Activated naive CD8-positive, alpha-beta T cell (primary cell): ENCODE results near the gene CACNB3.

ENCODE experiments used
- H3K27ac Mint-ChIP-seq: one replicate; pipeline ENCODE4 v1.8.0; 2021; ENCODE audit warnings: mixed read lengths
- H3K27me3 Mint-ChIP-seq: one replicate; pipeline ENCODE4 v1.8.0; 2021; ENCODE audit warnings: mixed read lengths
- H3K36me3 Mint-ChIP-seq: one replicate; pipeline ENCODE4 v1.8.0; 2021; ENCODE audit warnings: mixed read lengths
- H3K4me1 Mint-ChIP-seq: one replicate; pipeline ENCODE4 v1.8.0; 2021; ENCODE audit warnings: low read depth, mixed read lengths
- H3K4me3 Mint-ChIP-seq: one replicate; pipeline ENCODE4 v1.8.0; 2021; ENCODE audit warnings: mild to moderate bottlenecking, mixed read lengths
- H3K9me3 Mint-ChIP-seq: one replicate; pipeline ENCODE4 v1.8.0; 2021; ENCODE audit warnings: low read depth, mixed read lengths

Gene CACNB3

DNA sequence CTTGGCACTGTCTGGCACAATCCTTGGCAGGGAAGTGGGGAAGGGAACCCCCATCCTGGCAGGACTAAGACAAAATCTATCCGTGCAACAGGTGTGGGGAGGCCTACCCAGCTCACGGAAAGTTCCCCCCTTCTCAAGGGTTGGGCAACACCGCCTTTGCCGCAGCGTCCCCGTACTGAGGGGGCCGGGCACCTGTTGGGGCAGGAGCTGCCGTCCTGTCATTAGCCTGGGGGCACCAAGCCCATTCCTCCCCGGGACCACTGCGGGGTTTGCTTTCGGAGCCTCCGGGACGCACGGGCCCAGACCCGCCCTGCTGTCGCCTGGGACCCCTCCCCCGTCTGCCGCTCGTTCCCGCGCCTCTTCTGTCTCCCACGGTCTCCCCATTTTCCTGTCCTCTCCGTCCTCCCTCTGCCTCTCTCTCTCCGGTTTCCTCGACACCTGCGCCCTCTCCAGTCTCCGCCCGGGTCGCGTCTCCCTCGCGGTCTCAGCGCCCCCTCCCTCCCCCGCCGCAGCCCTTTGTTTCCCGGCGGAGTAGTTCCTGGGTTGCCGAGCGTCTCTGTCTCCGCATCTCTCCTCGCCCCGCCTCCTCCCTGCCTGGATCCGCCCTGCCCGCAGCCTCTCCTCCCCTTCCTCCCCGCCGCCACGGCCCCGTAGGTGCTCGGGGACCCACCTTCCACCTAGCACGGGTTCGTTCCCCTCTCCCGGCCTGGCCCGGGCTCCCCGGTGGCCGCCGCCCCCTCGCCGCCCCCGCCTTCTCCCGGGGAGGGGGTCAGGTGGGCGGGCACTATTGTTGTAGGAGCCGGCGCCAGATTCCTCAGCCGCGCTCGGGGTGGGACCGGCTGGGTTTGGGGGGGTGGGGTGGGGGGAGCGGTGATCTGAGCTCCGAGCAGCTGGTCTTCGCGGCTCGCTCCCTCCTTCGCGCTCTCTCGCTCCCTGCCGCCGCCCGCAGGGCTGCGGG is at the start of gene CACNB3:
Gene CACNB3 (plus strand): TSS at position 624 of the 958 bp plus-strand sequence. CDS start 434 bp downstream, outside the sequence.
- no peaks in the 10 kb centered on the region for H3K36me3 Mint-ChIP-seq

DNA sequence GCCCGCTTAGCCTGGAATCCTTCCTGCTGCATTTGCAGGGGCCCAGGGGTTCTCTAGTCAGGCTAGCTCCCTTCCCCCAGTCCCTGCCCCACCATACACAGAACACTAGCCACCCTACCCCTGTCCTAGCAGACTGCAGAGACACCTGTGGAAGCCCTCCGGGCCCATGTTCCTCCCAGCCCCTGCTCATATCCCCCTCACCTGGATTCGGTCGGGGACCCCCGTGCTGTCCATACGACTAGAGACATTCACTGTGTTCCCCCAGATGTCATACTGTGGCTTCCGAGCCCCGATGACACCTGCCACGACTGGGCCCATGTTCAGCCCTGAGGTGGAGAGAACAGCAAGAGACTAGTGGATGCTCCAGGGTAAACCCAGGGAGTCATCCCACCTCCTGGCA is 49.6 kb upstream of the CACNB3 start:
- no peaks in the 10 kb centered on the region for H3K36me3 Mint-ChIP-seq
- no peak overlapping the region for H3K27ac Mint-ChIP-seq
- no peaks in the 10 kb centered on the region for H3K9me3 Mint-ChIP-seq
- H3K4me1 Mint-ChIP-seq: peaks cover 6% of the 10 kb centered on the region
- H3K4me3 Mint-ChIP-seq: no peak overlapping the region
- peaks cover 5% of the 10 kb centered on the region for H3K27me3 Mint-ChIP-seq

More for the DNA sequence above, at the start of gene CACNB3:
- Mint-ChIP-seq H3K27me3 (peaks cover 8% of the 10 kb centered on the region), H3K4me1 (peaks cover 28% of the 10 kb centered on the region), H3K9me3 (no peaks in the 10 kb centered on the region), H3K27ac (no peak within 1 kb of the TSS), H3K4me3 (peak within 1 kb of the TSS; percentile 90)

DNA sequence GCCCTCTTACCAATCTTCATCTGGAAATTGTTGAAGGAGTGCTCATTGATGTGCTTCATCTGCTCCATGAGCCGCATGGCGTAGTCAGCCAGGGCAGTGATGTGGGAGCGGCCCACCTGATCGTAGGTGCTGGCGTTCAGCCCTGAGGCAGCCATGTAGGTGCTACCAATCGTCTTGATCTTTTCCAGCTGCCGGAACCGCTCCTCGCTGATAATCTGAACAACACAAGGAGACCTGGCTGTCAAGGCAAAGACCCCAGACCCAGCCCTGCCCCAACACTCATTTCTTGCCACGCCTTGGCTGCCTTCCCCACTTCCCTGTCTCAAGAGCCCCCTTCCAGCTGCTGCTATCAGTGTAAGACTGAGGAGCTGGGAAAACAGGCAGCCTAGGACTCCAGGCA is 47.5 kb upstream of the CACNB3 start:
- H3K36me3 Mint-ChIP-seq: no peaks in the 10 kb centered on the region
- no peak overlapping the region for H3K27ac Mint-ChIP-seq
- H3K27me3 Mint-ChIP-seq: peaks cover 2% of the 10 kb centered on the region
- no peaks in the 10 kb centered on the region for H3K9me3 Mint-ChIP-seq
- H3K4me3 Mint-ChIP-seq: no peak overlapping the region
- peaks cover 2% of the 10 kb centered on the region for H3K4me1 Mint-ChIP-seq

DNA sequence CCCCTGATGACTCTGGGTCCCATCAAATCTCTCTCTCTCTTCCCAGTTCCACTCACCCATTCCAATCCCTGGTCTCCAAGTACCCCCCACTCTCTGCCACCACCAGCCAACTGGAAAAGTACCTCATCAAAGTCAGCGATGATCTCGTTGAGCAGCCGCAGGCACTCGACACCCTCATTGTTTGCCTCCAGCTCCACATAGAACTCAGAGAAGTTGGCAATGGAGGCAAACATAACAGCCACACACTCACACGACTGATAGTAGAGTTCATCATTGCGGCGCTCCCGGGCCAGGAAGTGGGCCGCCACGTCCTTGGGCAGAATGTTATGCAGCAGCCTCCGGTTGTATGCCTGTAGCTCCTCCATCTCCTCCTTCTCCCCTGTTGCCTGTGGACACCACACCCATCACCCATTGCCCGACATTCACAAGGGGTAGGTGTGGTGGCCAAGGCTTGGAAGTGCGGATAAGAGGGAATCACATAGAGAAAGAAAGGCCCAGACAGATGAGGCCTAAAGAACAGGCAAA is 46.6 kb upstream of the CACNB3 start:
- Mint-ChIP-seq H3K27me3 (peaks cover 2% of the 10 kb centered on the region), H3K27ac (no peak overlapping the region), H3K4me1 (no peaks in the 10 kb centered on the region), H3K36me3 (no peaks in the 10 kb centered on the region), H3K9me3 (no peaks in the 10 kb centered on the region), H3K4me3 (no peak overlapping the region)

DNA sequence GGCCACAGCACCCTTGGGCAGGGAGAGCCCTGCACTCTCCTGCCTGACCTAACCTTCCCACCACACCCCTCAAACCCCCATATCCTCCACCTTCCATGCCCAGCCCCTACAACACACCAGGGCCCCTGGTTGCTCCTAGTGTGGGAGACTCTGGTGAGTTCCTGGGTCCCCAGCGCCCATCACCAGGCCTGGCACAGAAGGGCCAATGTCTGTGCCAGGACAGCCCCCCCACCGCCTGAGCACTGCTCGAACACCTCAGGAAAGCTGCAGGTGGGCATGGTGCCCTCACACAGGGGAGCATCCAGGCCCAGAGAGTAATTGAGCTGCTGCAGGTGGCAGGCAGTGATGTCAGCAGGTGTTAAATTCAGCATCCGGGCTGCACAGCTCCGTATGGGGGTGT is 44.6 kb upstream of the CACNB3 start:
- H3K4me1 Mint-ChIP-seq: no peaks in the 10 kb centered on the region
- H3K9me3 Mint-ChIP-seq: no peaks in the 10 kb centered on the region
- no peaks in the 10 kb centered on the region for H3K36me3 Mint-ChIP-seq
- no peak overlapping the region for H3K27ac Mint-ChIP-seq
- no peak overlapping the region for H3K4me3 Mint-ChIP-seq
- H3K27me3 Mint-ChIP-seq: peaks cover 2% of the 10 kb centered on the region

DNA sequence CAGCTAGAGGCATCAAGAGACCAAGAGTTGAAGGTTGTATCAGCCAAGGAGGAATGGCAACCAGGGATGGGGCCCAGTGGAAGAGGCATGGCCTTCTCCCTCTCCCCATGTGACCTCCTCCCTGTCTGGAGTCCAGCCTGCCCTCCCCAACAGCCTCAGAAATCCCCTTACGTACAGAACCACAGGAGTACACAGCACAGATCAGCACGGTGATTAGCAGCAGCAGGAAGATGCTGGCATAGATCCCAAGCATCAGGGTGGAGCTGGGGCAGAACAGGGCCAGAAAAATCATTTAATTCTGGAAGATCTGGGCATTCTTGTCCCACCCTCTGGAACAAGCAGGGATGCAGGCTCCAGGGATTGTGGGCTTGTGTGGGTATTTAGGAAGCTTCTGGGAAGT is 43.8 kb upstream of the CACNB3 start:
- Mint-ChIP-seq H3K4me3 (no peak overlapping the region), H3K36me3 (no peaks in the 10 kb centered on the region), H3K4me1 (no peaks in the 10 kb centered on the region), H3K27ac (no peak overlapping the region), H3K27me3 (peaks cover 2% of the 10 kb centered on the region), H3K9me3 (no peaks in the 10 kb centered on the region)

DNA sequence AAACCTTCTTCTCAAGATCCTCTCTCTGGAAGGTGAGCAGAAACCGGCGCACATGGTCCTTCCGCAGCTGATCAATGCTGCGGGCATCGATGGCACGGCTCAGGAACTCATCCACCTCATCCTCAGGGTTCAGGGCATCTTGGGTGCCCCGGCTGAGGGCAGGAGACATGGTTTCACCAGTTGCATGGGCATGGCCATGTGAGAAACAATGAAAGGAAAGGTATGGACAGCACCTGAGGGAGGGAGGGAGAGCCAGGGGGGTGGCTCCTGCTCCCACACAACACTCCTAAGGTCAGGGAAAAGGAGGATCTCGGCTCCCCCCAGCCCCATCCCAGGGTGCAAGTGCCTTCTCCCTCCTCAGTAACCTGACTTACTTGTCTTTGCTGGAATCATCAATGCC is 43.0 kb upstream of the CACNB3 start:
- H3K27ac Mint-ChIP-seq: no peak overlapping the region
- peaks cover 2% of the 10 kb centered on the region for H3K27me3 Mint-ChIP-seq
- H3K36me3 Mint-ChIP-seq: no peaks in the 10 kb centered on the region
- no peak overlapping the region for H3K4me3 Mint-ChIP-seq
- H3K9me3 Mint-ChIP-seq: no peaks in the 10 kb centered on the region
- H3K4me1 Mint-ChIP-seq: no peaks in the 10 kb centered on the region

DNA sequence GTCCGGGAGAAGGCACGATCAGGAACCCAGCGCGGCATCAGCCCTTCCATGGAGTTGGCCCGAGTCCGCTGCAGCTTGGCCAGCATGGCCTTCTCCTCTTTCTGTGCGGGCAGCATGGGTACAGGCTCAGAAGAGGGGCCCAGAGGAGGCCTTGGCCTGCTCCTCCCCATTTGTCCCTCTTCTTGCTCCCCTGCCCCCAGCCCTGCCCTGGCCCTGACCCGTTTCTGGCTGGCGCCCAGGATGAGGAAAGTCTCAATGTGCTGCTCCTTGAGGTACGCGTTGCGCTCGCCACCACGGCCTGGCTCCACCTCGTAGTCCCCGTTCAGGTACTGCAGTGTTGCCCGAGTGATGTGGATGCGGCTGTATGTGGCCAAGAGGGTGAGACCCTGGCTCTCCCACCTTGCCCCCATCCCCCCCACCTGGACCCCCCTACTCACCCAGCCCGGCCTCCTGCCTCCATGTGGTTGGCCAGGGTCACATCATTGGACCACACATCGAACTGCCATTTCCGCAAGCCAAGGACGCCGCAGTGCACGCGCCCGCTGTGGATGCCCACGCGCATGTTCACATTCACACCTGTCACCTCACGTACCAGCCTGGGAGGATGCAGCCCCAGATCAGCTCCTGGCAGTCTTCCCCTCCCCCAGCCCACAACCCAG is 42.2 kb upstream of the CACNB3 start:
- H3K4me3 Mint-ChIP-seq: no peak overlapping the region
- H3K4me1 Mint-ChIP-seq: no peaks in the 10 kb centered on the region
- peaks cover 2% of the 10 kb centered on the region for H3K27me3 Mint-ChIP-seq
- H3K27ac Mint-ChIP-seq: no peak overlapping the region
- H3K36me3 Mint-ChIP-seq: no peaks in the 10 kb centered on the region
- no peaks in the 10 kb centered on the region for H3K9me3 Mint-ChIP-seq

DNA sequence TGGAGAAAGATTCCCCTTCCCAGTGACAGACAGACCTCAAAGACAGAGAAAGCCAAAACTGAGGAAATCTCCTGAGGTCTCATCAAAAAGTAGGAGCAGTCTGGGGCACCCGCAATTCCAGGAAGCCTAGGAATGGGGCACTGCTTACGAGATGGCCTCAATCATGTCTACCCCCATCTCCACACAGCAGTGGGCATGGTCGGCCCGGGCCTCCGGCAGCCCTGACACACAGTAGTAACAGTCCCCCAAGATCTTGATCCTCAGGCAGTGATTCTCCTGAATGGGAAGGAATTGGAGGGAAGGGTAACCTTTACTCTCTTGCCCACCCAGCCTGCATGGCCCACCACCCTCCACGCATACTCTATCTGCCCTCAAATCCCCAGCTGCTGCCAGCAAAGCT is 41.3 kb upstream of the CACNB3 start:
- H3K27ac Mint-ChIP-seq: no peak overlapping the region
- no peaks in the 10 kb centered on the region for H3K9me3 Mint-ChIP-seq
- H3K27me3 Mint-ChIP-seq: no peaks in the 10 kb centered on the region
- no peak overlapping the region for H3K4me3 Mint-ChIP-seq
- no peaks in the 10 kb centered on the region for H3K4me1 Mint-ChIP-seq
- no peaks in the 10 kb centered on the region for H3K36me3 Mint-ChIP-seq

DNA sequence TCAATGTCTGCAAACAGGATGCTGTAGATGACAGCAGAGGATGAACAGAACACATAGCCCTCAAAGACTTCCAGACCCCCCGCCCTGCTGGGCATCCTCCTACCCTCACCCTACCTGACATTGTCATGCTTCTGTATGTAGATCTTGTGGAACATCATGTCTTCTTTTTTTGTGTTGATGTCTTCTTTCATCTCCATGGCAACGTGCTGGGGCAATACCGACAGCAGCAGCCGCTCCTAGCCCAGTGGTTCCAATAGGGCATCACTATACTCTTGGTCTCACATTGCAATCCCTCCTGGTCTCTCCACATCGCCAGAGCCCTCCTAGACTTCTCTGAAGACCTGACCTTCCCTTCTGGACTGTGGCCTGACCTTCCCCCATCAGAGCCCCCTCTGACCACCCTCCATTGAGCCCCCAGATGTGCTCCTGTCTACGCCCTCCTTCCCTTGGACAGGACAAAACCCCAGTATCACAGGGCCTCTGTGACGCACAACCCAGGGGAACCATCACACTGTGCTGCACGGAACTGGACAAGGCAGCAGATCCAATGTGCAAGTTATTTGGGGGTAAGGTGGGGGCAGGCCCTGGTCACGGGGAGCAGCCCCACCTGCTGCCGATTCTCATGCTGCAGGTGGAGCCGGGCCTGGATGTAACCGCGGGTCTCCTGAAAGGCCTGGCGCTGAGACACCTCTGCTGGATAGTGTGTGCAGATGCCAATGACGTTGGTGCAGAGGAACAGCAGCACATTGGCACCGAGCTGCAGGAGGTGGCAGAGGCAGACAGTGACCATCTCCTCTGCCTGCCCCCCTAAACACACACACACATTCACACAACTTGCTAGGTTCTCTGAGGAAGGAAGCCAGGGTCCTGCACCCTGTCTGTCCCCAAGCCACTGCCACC is 40.5 kb upstream of the CACNB3 start:
- no peak overlapping the region for H3K4me3 Mint-ChIP-seq
- H3K4me1 Mint-ChIP-seq: no peaks in the 10 kb centered on the region
- H3K27me3 Mint-ChIP-seq: no peaks in the 10 kb centered on the region
- no peaks in the 10 kb centered on the region for H3K36me3 Mint-ChIP-seq
- H3K9me3 Mint-ChIP-seq: no peaks in the 10 kb centered on the region
- H3K27ac Mint-ChIP-seq: peak overlapping the region; percentile 41

DNA sequence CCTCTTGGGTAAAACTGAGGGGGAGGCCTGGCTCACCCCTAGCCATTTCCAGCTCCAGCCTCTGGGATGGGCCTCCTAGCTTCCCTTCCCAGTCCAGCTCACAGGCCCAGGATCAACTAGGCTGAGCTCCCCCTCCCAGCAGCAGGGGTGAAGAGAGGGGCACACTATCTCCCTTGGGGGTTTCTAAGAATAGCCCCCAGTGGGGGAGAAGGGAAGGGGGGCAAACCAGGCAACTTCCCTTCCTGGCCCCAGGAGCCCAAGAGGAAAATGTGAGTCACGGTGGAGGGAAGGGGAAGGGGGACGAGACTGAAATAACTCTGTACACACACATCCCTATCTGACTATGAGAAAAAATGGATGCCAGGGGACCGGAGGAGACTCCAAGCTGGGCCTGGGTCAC is 38.4 kb upstream of the CACNB3 start:
- peaks cover 2% of the 10 kb centered on the region for H3K27me3 Mint-ChIP-seq
- no peaks in the 10 kb centered on the region for H3K36me3 Mint-ChIP-seq
- no peak overlapping the region for H3K4me3 Mint-ChIP-seq
- no peaks in the 10 kb centered on the region for H3K9me3 Mint-ChIP-seq
- no peak overlapping the region for H3K27ac Mint-ChIP-seq
- no peaks in the 10 kb centered on the region for H3K4me1 Mint-ChIP-seq

DNA sequence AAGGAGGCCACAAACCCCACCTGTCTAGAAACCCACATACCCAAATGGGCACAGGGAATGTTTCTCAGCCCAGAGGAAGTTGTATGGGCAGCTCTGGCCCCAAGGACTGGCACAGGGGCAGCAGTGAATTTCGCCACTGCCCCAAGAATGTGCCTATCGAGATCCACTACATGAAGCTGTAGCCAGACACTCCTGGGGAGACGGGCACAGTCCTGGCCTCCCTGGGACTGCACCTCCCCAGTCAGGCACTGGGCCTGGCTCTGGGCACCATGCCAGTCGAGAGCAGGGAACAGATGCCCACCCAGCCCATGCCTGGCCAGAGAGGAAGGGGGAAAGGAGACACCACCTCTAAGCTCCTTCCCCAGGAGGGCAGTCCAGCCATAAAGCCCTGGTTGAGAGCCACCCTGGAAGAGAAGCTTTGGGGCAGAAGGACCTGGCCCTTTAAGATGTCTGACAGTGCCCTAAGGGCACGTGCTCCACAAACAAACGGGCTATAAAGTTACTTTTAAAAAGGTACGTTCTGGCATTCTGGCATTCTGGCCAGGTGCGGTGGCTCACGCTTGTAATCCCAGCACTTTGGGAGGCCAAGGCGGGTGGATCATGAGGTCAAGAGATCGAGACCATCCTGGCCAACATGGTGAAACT is 37.8 kb upstream of the CACNB3 start:
- H3K4me3 Mint-ChIP-seq: no peak overlapping the region
- H3K4me1 Mint-ChIP-seq: no peaks in the 10 kb centered on the region
- no peak overlapping the region for H3K27ac Mint-ChIP-seq
- H3K9me3 Mint-ChIP-seq: no peaks in the 10 kb centered on the region
- H3K36me3 Mint-ChIP-seq: no peaks in the 10 kb centered on the region
- H3K27me3 Mint-ChIP-seq: peaks cover 2% of the 10 kb centered on the region

DNA sequence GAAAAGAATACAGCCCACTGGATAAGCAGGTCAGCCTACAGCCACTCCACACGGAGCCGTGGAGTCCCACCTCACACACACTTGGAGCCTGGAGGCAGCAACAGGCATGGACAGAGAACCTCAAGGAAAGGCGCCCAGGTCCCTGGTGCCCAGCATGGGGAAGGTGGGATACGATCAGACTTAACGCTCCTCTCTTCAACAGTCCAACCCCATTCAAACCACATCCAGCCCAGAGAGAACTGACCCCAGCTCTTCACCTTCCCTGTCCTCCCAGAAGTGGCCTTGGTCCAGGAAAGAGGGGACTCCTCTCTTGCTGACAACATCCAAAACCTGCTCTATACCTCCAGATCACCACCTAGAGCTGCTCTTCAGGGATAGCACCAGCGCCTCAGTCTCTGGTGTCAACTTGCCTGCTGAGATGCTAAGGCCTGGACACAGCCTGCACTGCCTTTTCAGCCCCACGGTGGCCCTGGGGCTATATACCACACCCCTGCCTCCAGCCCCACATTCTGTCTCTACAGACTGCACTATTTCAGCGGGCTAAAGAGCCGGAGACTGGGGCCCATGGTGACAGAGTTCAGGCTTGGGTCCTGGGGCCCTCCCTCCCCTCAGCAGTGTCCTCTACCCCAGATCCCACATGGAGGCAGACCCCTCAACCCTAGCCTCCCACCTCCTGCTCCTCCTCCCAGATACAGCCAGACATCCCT is 36.4 kb upstream of the CACNB3 start:
- Mint-ChIP-seq H3K4me1 (no peaks in the 10 kb centered on the region), H3K36me3 (no peaks in the 10 kb centered on the region), H3K9me3 (no peaks in the 10 kb centered on the region), H3K4me3 (no peak overlapping the region), H3K27ac (no peak overlapping the region), H3K27me3 (peaks cover 8% of the 10 kb centered on the region)
